Duodenal mucosa (tissue), 2 donors: Measurements from ENCODE around the gene OR10H5.
"Not testable (repeated sequence)": the region's sequence is repeated elsewhere in the genome, so short reads cannot be mapped to it uniquely, and the experiment has no call there.

Experiments used
- H3K27ac ChIP-seq: one replicate; pipeline ENCODE4 v1.7.0; 2013; ENCODE audit warnings: low read depth, low read length
- H3K27me3 ChIP-seq, 2 donors: one replicate each; pipeline ENCODE4 v1.7.0; 2013; ENCODE audit warnings: low read length in 2 of 2, control low read depth in 1 of 2; ENCODE audit not compliant: insufficient read depth in 2 of 2, control insufficient read depth in 1 of 2
- H3K36me3 ChIP-seq, 2 donors: one replicate each; pipeline ENCODE4 v1.7.0; 2013; ENCODE audit warnings: low read length in 2 of 2, control low read depth in 1 of 2; ENCODE audit not compliant: insufficient read depth in 2 of 2, control insufficient read depth in 1 of 2
- H3K4me1 ChIP-seq, 2 donors: one replicate each; pipeline ENCODE4 v1.7.0; 2013; ENCODE audit warnings: low read length in 2 of 2, control low read depth in 1 of 2; ENCODE audit not compliant: insufficient read depth in 2 of 2, control insufficient read depth in 1 of 2
- H3K4me3 ChIP-seq, 2 donors: one replicate each; pipeline ENCODE4 v1.7.0; 2013; ENCODE audit warnings: low read length in 2 of 2, low read depth in 1 of 2
- H3K9ac ChIP-seq, 2 donors: one replicate each; pipeline ENCODE4 v1.7.0; 2013; ENCODE audit warnings: low read length in 2 of 2, low read depth in 1 of 2
- H3K9me3 ChIP-seq, 2 donors: one replicate each; pipeline ENCODE4 v1.7.0; 2013; ENCODE audit warnings: low read length in 2 of 2, control low read depth in 1 of 2; ENCODE audit not compliant: control insufficient read depth in 1 of 2

The OR10H5 gene

DNA sequence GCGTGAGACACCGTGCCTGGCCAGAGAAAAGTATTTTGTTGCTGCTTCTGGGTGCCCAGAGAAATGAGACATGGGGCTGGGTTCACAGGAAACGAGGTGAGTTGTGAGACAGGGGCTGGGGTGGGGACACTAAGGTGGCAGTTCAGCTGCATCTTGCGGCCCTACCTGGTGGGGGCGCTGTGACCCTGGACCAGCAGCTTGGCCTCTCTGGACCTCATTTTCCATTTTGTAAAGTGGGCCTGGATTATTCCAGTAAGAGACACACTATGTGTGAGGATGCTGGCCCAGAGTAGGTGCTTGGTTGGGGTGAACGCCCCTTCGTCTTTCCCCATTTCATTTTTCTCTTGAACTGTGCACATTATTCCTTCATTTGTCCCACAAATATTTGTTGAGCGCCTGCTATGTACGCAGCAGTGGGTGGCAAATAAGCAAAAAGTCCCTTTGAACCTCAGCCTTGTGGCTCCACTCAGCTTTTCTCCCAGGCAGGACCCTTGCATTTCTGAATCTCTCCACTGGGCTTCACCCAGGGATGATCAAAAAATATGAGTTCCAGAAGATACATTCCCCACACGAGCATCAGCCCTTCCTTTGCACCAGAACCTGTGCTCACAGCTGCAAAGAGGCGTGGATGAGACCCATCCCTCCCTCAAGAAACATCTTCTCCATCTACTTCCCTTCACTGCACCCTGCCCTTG lies 54.6 kb downstream of the OR10H5 start:
- no peak overlapping the region for H3K9ac ChIP-seq
- peaks cover 0 to 3% of the 10 kb centered on the region in 2 donors for H3K4me1 ChIP-seq

DNA sequence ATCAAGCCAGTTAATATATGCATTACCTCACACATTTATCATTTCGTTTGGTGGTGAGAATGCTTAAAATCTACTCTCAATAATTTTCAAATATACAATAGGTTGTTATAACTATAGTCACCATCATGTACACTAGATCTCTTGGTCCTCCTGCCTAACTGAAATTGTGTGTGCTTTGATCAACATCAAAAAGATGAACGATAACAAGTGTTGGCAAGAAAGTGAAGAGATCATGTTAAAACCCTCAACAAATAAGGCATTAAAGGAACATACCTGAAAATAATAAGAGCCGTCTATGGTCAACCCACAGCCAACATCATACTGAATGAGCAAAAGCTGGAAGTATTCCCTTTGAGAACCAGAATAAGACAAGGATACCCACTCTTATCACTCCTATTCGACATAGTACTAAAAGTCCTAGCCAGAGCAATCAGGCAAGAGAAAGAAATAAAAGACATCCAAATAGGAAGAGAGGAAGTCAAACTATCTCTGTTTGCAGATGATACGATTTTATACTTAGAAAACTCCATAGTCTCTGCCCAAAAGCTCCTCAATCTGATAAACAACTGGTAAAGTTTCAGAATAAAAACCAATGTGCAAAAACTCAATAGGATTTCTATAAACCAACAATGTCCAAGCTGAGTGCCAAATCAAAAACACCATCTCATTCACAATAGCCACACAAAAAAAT lies 55.9 kb downstream of the OR10H5 start:
- Histone ChIP-seq H3K9me3 (no peaks in the 10 kb centered on the region), H3K27ac (no peak overlapping the region)

More for the DNA sequence above, 54.6 kb downstream of the OR10H5 start:
- Histone ChIP-seq H3K27me3 (no peaks in the 10 kb centered on the region), H3K27ac (no peak overlapping the region), H3K36me3 (no peaks in the 10 kb centered on the region), H3K4me3 (no peak overlapping the region), H3K9me3 (no peaks in the 10 kb centered on the region)

DNA sequence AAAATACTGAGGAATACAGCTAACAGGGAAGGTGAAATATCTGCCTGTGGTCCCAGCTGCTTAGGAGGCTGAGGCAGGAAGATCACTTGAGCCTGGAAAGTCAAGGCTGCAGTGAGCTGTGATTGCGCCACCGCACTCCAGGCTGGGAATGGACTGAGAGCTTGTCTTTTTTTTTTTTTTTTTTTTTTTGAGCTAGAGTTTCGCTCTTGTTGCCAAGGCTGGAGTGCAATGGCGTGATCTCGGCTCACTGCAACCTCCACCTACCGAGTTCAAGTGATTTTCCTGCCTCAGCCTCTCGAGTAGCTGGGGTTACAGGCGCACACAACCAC lies 56.4 kb downstream of the OR10H5 start:
- not testable (repeated sequence) for H3K9ac ChIP-seq, H3K9me3 ChIP-seq, H3K27ac ChIP-seq, H3K4me1 ChIP-seq, H3K4me3 ChIP-seq, H3K36me3 ChIP-seq, H3K27me3 ChIP-seq

More for the DNA sequence above, 55.9 kb downstream of the OR10H5 start:
- Histone ChIP-seq H3K4me1 (peaks cover 0 to 3% of the 10 kb centered on the region in 2 donors), H3K4me3 (no peak overlapping the region), H3K9ac (no peak overlapping the region), H3K27me3 (no peaks in the 10 kb centered on the region), H3K36me3 (no peaks in the 10 kb centered on the region)

DNA sequence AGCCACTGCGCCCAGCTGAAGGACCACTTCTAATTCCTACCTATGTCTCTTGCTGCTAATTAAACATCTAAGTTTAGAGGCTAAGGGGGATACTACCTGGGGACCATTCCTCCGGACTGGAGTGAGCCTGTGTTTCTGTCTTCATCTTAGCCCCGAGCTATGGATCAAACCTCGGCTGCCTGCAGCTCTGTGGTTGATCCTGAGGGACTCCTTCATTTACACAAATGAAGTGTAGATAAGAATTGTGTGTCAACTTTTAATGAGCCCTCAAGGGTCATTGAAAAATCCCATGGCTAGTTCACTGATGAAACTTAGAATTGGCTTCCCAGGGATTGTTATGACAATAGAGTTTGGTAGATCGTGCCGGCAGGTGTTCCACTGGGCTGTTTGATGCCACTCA lies 59.5 kb downstream of the OR10H5 start:
- H3K9ac ChIP-seq: no peak overlapping the region
- peaks cover 0 to 3% of the 10 kb centered on the region in 2 donors for H3K4me1 ChIP-seq
- H3K4me3 ChIP-seq: no peak overlapping the region
- H3K27ac ChIP-seq: no peak overlapping the region
- H3K27me3 ChIP-seq: no peaks in the 10 kb centered on the region
- H3K9me3 ChIP-seq: no peaks in the 10 kb centered on the region
- H3K36me3 ChIP-seq: no peaks in the 10 kb centered on the region

DNA sequence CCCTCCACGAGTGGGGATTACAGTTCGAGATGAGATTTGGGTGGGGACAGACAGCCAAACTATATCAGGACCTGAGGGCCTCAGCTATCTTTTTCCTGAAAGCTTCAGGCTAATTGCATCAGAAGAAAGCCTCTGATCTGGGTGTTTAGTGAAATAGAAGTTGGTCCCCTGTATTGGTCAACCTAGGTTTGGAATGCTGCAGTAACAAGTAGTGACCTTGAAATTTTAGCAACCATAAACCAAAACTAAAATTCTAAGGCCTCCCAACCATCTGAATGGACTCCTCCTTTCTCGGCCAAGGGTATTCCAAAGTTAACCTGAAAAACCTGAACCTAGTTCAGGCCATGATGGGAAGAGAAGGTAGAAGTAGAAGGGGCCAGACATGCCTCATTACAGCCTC lies 62.9 kb downstream of the OR10H5 start:
- Histone ChIP-seq H3K36me3 (no peaks in the 10 kb centered on the region), H3K27me3 (no peaks in the 10 kb centered on the region), H3K9me3 (no peaks in the 10 kb centered on the region), H3K4me3 (no peak overlapping the region), H3K4me1 (no peaks in the 10 kb centered on the region), H3K27ac (no peak overlapping the region), H3K9ac (no peak overlapping the region)
